Activated CD8-positive, alpha-beta memory T cell treated with anti-CD3 and anti-CD28 coated beads for 36 hours (primary cell): ENCODE data around the gene SOCS6. TPM values are rescaled to one million over a fixed set of nuclear protein-coding genes. Genes with fewer than 3 reads are reported as not detected.
"Not testable (repeated sequence)": the region's sequence is repeated elsewhere in the genome, so short reads cannot be mapped to it uniquely, and the experiment has no call there.

Source experiments
- CTCF ChIA-PET: fragments of 350-600 bp; sonication (Branson Sonifier 250); formaldehyde crosslinking; loops from one replicate; lab custom pipeline; 2021; ENCODE audit warnings: antibody characterized with exemption; lab: Charles Lee
- POLR2A ChIA-PET: fragments of 350-600 bp; sonication (Branson Sonifier 250); formaldehyde crosslinking; loops from one replicate; lab custom pipeline; 2021; ENCODE audit warnings: antibody characterized with exemption; lab: Charles Lee
- total RNA-seq, 2 experiments: library from RNA; stranded (reverse); gene quantifications; one replicate each; pipeline ENCODE4 v1.2.3, GENCODE V29; 2021

SOCS6 gene
- total RNA-seq = 1 to 10 TPM; 1.1 to 1.2 TPM

GRCh38 chr18:70288851-70289328 lies at the start of gene SOCS6:
Gene SOCS6, plus strand, starts transcription at chr18:70289045. Its CDS starts 35,624 bp downstream, at chr18:70324669.
- ChIA-PET CTCF (no interaction called here), POLR2A (no interaction called here)

- POLR2A ChIA-PET = no interaction called here
- CTCF ChIA-PET = no interaction called here
Measured at GRCh38 chr18:70243131-70243929, 45.5 kb upstream of the SOCS6 start.

- CTCF ChIA-PET = no interaction called here
Measured at GRCh38 chr18:70246061-70246466, 42.8 kb upstream of the SOCS6 start.

GRCh38 chr18:70249118-70249517 lies 39.7 kb upstream of the SOCS6 start:
- ChIA-PET POLR2A (no interaction called here), CTCF (no interaction called here)

More at GRCh38 chr18:70246061-70246466, 42.8 kb upstream of the SOCS6 start:
- POLR2A ChIA-PET = no interaction called here

- POLR2A ChIA-PET, CTCF ChIA-PET: not testable (repeated sequence)
Measured at GRCh38 chr18:70249861-70250260, 39.0 kb upstream of the SOCS6 start.

- ChIA-PET POLR2A (no interaction called here), CTCF (no interaction called here)
Measured at GRCh38 chr18:70250781-70251180, 38.1 kb upstream of the SOCS6 start.

GRCh38 chr18:70256184-70256583 lies 32.7 kb upstream of the SOCS6 start:
- POLR2A ChIA-PET = no interaction called here
- CTCF ChIA-PET = no interaction called here

GRCh38 chr18:70256994-70257393 lies 31.9 kb upstream of the SOCS6 start:
- ChIA-PET CTCF (no interaction called here), POLR2A (no interaction called here)

- ChIA-PET POLR2A (no interaction called here), CTCF (no interaction called here)
Measured at GRCh38 chr18:70258243-70258642, 30.6 kb upstream of the SOCS6 start.

GRCh38 chr18:70260683-70261082 lies 28.2 kb upstream of the SOCS6 start:
- POLR2A ChIA-PET = no interaction called here
- CTCF ChIA-PET = no interaction called here

GRCh38 chr18:70261141-70261788 lies 27.6 kb upstream of the SOCS6 start:
- CTCF ChIA-PET = no interaction called here
- POLR2A ChIA-PET = no interaction called here

- ChIA-PET CTCF (no interaction called here), POLR2A (no interaction called here)
Measured at GRCh38 chr18:70263336-70263735, 25.5 kb upstream of the SOCS6 start.

GRCh38 chr18:70271742-70272141 lies 17.1 kb upstream of the SOCS6 start:
- POLR2A ChIA-PET = no interaction called here
- CTCF ChIA-PET = no interaction called here

GRCh38 chr18:70273021-70273420 lies 15.8 kb upstream of the SOCS6 start:
- ChIA-PET CTCF (no interaction called here), POLR2A (no interaction called here)

GRCh38 chr18:70276416-70277191 lies 12.2 kb upstream of the SOCS6 start:
- ChIA-PET POLR2A (no interaction called here), CTCF (no interaction called here)

GRCh38 chr18:70279470-70279869 lies 9.4 kb upstream of the SOCS6 start:
- CTCF ChIA-PET = no interaction called here
- POLR2A ChIA-PET = no interaction called here

GRCh38 chr18:70280007-70280925 lies 8.6 kb upstream of the SOCS6 start:
- ChIA-PET CTCF (no interaction called here), POLR2A (no interaction called here)

- POLR2A ChIA-PET = no interaction called here
Measured at GRCh38 chr18:70284976-70285620, 3.7 kb upstream of the SOCS6 start.

GRCh38 chr18:70287731-70288130 lies 1.1 kb upstream of the SOCS6 start:
- ChIA-PET POLR2A (no interaction called here), CTCF (no interaction called here)

More at GRCh38 chr18:70284976-70285620, 3.7 kb upstream of the SOCS6 start:
- CTCF ChIA-PET = no interaction called here
